Fibroblast of villous mesenchyme (primary cell): Measurements from ENCODE around the gene SSU72. TPM values are rescaled to one million over a fixed set of nuclear protein-coding genes. Genes with fewer than 3 reads are reported as not detected.

ENCODE experiments used
- DNase-seq: peaks from one replicate; pipeline ENCODE4 v3.0.0-alpha.2; 2010; ENCODE audit warnings: low read depth
- H3K4me3 ChIP-seq: 2 replicates; pipeline ENCODE4 v1.5.1; 2011; ENCODE audit warnings: low read depth, mild to moderate bottlenecking, low read length
- total RNA-seq: library from RNA; depleted of rRNA; stranded (reverse); fragments of >200 nt; gene quantifications from 2 replicates; pipeline ENCODE4 v1.2.3, GENCODE V29; 2012
- TF ChIP-seq, protein P1 (sequence below): IDR thresholded peaks from 2 replicates; pipeline ENCODE4 v1.5.1; 2012; ENCODE audit warnings: low read depth, mild to moderate bottlenecking, low read length; ENCODE audit not compliant: insufficient read depth

Gene SSU72
- total RNA-seq, 1 donor = 58.7 TPM

DNA sequence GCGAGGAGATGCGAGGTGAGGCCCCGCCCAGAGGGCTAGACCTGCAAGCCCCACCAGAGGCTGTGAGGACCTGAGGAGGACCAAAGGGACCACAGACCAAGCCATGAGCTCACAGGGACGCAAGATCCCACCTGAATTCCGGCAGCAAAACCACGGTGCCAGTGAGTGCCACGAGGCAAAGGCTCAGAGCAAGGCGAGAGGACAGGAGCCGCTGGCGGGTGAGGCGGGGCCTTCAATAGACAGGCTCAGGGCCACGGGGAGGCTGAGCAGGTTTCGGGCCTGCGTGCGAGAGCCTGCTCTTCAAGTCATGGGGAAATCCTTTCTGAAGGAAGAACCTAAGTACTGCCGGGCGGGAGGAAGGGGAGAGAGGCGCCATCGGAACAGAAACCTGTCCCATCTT lies 27.2 kb downstream of the SSU72 start:
- DNase-seq = no peak
- TF ChIP-seq, protein P1, sequence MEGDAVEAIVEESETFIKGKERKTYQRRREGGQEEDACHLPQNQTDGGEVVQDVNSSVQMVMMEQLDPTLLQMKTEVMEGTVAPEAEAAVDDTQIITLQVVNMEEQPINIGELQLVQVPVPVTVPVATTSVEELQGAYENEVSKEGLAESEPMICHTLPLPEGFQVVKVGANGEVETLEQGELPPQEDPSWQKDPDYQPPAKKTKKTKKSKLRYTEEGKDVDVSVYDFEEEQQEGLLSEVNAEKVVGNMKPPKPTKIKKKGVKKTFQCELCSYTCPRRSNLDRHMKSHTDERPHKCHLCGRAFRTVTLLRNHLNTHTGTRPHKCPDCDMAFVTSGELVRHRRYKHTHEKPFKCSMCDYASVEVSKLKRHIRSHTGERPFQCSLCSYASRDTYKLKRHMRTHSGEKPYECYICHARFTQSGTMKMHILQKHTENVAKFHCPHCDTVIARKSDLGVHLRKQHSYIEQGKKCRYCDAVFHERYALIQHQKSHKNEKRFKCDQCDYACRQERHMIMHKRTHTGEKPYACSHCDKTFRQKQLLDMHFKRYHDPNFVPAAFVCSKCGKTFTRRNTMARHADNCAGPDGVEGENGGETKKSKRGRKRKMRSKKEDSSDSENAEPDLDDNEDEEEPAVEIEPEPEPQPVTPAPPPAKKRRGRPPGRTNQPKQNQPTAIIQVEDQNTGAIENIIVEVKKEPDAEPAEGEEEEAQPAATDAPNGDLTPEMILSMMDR = no peak
- H3K4me3 ChIP-seq = no peak overlapping the region

GRCh38 chr1:1547011-1547410 lies 27.7 kb downstream of the SSU72 start:
- no peak for DNase-seq
- TF ChIP-seq, protein P1 = no peak
- no peak overlapping the region for H3K4me3 ChIP-seq

DNA sequence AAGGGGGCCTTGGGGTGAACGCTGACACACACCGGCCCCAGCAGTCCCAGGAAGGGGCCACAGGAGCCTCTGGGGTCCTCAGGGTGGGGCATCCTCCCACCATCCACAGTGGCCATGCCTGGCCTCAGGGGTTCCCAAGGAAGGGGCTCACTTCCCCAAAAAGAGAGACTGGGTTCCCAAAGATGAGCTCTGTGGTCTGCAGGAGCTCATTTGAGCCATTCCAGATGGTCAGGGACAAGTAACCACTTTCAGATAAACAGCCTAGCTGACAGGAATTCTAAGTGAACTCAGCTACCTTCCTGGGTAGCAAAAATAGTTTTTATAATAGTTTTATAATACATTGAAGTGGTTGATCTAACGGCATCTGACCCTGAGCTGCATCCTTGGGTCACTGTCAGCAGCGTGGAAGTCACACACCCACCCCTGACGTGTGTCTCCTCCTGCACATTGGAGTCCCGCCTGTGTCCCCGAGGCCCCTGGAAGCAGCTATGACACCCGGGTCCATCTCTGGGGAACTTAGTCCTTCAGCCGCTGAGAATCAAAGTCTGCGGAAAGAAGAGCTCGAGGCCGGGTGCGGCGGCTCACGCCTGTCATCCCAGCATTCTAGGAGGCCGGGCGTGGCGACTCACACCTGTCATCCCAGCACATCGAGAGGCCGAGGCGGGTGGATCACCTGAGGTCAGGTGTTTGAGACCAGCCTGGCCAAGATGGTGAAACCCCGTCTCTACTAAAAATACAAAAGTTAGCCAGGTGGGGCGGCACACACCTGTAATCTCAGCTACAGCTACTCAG lies 28.5 kb downstream of the SSU72 start:
- peak; percentile 51 for DNase-seq
- H3K4me3 ChIP-seq = no peak overlapping the region
- TF ChIP-seq, protein P1 = no peak

DNA sequence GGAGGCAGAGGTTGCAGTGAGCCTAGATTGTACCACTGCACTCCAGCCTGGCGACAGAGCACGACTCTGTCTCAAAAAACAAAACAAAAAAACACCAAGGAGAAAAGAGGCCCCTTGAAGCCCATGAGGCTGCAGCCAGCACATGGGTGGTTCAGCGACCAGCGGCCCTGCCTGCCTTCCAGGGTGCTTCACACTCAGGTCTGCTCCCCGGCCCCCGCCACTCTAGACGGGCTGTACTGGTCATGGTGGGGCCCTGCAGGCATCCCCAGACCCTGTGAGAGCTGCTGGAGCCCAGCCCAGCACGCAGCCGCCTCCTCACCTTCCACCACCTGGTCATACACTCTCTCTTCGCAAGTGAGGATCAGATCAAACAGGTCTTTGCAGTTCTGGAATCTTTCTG lies 30.1 kb downstream of the SSU72 start:
- H3K4me3 ChIP-seq = no peak overlapping the region
- no peak for DNase-seq
- TF ChIP-seq, protein P1 = no peak

DNA sequence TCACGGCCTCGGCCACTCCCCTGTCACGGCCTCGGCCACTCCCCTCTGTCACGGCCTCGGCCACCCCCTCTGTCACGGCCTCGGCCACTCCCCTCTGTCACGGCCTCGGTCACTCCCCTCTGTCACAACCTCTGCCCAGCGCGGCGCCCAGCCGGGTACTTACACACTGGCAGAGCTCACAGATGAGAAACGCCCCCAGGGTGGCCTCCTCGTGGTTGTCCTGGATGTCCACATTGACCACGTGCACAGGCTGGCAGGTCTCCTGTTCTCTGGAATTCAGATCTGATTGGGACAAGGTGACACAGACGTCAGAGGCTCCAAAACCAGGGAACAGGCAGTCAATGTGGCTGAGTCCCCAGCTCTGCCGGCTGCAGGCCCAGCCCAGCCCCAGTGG lies 31.0 kb downstream of the SSU72 start:
- DNase-seq = no peak
- TF ChIP-seq, protein P1 = no peak
- no peak overlapping the region for H3K4me3 ChIP-seq

GRCh38 chr1:1542766-1543705 lies 31.6 kb downstream of the SSU72 start:
- no peak overlapping the region for H3K4me3 ChIP-seq
- TF ChIP-seq, protein P1 = no peak
- DNase-seq = no peak
